C4-2B (cell line): ENCODE results near the gene TNS3.

Experiments
- ZFX ChIP-seq: fragments of 450-650 bp; IDR thresholded peaks from 2 replicates; pipeline ENCODE4 v1.6.1; 2017
- TF ChIP-seq, protein P1 (sequence below): fragments of 450-650 bp; conservative IDR thresholded peaks from 2 replicates; pipeline ENCODE4 v1.5.1; 2017; ENCODE audit warnings: mild to moderate bottlenecking

GRCh38 chr7:47375121-47375938 lies 206.6 kb downstream of the TNS3 start:
- TF ChIP-seq, protein P1, sequence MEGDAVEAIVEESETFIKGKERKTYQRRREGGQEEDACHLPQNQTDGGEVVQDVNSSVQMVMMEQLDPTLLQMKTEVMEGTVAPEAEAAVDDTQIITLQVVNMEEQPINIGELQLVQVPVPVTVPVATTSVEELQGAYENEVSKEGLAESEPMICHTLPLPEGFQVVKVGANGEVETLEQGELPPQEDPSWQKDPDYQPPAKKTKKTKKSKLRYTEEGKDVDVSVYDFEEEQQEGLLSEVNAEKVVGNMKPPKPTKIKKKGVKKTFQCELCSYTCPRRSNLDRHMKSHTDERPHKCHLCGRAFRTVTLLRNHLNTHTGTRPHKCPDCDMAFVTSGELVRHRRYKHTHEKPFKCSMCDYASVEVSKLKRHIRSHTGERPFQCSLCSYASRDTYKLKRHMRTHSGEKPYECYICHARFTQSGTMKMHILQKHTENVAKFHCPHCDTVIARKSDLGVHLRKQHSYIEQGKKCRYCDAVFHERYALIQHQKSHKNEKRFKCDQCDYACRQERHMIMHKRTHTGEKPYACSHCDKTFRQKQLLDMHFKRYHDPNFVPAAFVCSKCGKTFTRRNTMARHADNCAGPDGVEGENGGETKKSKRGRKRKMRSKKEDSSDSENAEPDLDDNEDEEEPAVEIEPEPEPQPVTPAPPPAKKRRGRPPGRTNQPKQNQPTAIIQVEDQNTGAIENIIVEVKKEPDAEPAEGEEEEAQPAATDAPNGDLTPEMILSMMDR = no peak
- TF ChIP-seq ZFX = no peak
